NCI-H1436 (cell line): ENCODE measurements around the gene SLITRK3.
"Not testable (repeated sequence)": the region's sequence is repeated elsewhere in the genome, so short reads cannot be mapped to it uniquely, and the experiment has no call there.

Experiments used
- DNase-seq: peaks from one replicate; lab custom pipeline; 2025; lab: John Stamatoyannopoulos, UW

Gene SLITRK3

DNA sequence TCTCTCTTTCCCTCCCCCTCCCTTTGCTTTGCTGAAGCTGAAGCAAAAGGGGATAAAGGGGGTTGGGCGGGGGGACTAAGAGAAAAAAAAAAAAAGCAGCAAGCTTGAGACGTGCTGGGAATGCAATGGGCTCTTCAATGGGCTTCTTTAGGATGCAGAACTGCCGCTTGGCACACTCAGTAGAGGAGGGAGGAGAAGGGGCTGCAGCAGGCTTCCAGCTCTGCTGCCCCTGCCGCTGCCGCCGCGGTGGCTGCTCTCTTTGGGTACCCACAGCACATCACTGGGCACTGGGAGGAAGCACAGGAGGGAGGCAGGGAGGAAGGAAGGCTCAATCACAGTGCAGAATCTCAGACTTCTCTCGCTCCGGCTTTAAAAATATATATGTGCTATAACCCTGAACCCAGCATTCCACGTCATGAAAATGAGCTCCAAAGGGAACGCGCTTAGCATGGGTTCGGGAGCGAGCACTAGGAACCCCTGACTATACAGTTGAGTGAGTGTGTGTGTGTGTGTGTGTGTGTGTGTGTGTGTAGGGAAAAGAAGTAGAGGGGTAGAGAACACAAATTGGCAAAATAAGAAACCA lies 3.5 kb downstream of the SLITRK3 start:
- DNase-seq = no peak

DNA sequence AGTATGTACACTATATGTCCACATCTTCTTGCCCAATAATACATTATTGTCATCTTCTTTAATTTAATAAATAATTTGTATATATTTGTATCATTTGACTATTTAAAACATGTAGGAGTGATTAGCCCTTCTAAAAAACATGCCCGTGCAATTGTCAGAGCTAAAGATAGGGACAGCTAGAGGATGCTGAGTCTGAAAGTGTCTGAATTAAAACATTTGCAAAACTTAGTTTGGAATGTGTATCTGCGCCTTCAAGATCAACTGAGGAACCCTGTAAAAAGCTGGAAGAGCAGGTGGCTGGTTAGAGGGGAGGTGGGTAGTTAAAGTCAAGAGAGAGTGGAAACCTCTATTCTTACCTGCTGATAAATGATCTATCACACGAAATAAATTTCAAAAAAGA lies 4.7 kb downstream of the SLITRK3 start:
- no peak for DNase-seq

- no peak for DNase-seq
Observed at GRCh38 chr3:165188452-165188851, 7.7 kb downstream of the SLITRK3 start.

- DNase-seq = peak; percentile 42
Observed at GRCh38 chr3:165185707-165186327, 10.4 kb downstream of the SLITRK3 start.

GRCh38 chr3:165181556-165181955 lies 14.6 kb downstream of the SLITRK3 start:
- no peak for DNase-seq

GRCh38 chr3:165170236-165170635 lies 25.9 kb downstream of the SLITRK3 start:
- DNase-seq = no peak

DNA sequence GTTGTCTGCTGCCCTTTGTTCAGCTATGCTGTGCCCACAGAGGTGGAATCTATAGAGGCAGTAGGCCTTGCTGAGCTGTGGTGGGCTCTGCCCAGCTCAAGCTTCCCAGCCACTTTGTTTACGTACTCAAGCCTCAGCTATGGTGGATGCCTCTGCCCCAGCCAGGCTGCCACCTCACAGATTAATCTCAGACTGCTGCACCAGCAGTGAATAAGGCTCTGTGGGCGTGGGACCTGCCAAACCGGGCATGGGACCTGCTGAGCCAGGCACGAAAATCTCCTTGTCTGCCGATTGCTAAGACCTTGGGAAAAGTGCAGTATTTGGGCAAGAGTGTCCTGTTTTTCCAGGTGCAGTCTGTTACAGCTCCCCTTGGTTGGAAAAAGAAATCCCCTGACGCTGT lies 26.8 kb downstream of the SLITRK3 start:
- DNase-seq = no peak

GRCh38 chr3:165162883-165163282 lies 33.3 kb downstream of the SLITRK3 start:
- DNase-seq = no peak

DNA sequence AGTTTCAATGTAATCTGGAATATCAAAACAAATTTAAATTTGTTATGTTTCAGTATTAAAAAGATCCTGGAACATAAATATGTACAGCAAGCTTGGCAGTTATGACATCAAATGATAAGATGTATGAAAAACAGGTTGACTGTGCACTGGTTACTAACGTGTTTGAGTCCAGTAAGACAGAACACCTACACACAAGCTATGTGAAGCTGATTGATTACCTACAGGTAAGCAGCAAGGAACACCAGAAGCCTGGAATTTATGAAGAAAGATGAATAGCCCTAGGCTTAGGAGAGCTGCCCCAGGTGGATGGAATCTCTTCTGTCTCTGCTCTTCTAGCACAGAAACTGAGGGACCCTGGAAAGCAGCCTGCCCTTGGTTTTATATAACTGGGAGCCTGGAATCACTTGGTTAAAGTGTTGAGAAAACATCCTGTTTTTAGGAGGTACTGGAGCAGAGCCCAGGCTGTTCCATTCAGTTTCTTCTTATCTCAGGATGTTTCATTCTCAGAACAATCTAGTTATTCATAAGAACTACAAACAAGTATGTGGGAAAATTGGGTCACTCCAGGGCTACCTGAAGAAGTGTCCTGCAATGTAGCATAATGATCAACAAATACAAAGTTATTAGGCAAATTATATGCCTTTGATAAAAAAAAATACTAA lies 36.3 kb downstream of the SLITRK3 start:
- DNase-seq = no peak

DNA sequence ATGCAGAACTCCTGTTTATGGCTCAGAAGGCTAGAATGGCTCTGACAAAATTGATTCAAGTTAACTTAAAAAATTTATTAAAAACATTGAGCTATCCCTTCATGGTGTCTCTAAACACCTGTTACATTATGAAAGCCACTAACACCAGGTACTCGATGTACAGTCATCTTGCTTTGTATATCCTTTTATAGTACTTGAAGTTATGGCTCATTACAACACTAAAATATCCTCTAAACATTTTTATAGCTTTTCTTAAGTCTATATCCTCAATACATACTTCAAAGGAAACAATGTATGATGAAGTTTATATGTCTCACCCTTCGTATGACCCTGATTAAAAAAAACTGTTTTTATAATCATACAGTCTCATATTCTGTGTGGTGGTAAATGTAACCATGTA lies 38.2 kb downstream of the SLITRK3 start:
- DNase-seq = no peak

GRCh38 chr3:165156757-165157420 lies 39.3 kb downstream of the SLITRK3 start:
- DNase-seq = no peak

DNA sequence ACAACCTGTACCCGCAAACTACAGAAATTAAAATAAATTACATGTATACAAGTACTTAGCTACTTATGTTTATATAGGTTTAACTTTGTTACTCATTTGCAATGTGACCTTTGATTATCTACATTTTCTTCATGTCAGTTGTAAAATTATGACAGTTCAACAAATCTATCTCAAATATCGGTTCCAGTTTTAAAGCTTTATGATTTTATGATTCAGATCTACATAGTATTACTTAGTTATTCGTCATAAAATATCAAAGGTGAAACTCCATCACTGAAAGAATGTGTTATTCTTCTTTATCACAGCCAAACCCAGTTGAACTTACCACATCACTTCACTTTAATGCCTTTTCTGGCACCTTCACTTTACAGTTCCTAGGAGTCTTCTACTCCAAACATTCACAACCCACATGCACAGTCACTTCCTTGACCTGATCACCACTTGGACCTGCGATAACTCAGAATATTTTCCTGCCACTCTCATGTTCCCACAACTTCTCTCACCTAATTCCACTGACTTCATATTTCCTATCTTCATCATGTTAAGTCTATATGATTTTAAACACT lies 47.2 kb downstream of the SLITRK3 start:
- no peak for DNase-seq

DNA sequence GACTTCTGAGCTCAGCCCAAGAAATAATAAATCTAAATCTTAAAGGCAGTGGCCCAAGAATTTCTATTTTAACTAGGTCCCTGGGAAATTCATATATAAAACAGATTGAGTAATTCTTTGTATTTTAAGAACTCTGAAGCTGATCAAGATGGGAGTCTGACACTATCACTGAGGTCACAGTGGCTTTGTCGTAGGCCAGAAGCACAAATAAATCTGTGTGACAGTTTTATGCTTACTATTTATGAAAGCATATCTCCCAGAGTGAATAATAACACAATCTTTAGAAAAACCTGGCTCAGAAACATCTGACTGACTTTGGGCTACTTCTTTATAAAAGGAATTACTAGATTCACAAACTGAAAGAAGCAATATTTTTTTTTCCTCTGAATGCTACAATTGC lies 51.9 kb downstream of the SLITRK3 start:
- no peak for DNase-seq

DNA sequence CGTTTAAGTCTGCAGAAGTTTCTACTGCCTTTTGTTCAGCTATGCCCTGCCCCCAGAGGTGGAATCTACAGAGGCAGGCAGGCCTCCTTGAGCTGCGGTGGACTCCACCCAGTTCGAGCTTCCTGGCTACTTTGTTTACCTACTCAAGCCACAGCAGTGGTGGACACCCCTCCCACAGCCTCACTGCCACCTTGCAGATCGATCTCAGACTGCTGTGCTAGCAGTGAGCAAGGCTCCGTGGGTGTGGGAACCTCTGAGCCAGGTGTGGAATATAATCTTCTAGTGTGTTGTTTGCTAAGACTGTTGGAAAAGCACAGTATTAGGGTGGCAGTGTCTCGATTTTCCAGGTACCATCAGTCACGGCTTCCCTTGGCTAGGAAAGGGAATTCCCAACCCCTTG lies 56.3 kb downstream of the SLITRK3 start:
- DNase-seq = not testable (repeated sequence)
